Cardiac fibroblast (primary cell): ENCODE results near the gene STARD9.

Experiments used
- DNase-seq, 2 donors: peaks; one replicate each; pipeline versions ENCODE4 v3.0.0 to v3.0.0-alpha.2; 2010; ENCODE audit warnings: low read depth in 2 of 2
- H3K4me3 ChIP-seq, 2 donors: replicated peaks in 1 of 2; 1 replicate in 1 of 2; 2 replicates in 1 of 2; pipeline ENCODE4 v1.5.1; 2011; ENCODE audit warnings: low read depth in 2 of 2, low read length in 2 of 2, mild to moderate bottlenecking in 2 of 2, moderate library complexity in 1 of 2
- TF ChIP-seq, protein P1 (sequence below): IDR thresholded peaks from one replicate; pipeline ENCODE4 v1.5.1; 2011; ENCODE audit warnings: low read depth, mild to moderate bottlenecking, low read length, inconsistent platforms

STARD9 gene

DNA sequence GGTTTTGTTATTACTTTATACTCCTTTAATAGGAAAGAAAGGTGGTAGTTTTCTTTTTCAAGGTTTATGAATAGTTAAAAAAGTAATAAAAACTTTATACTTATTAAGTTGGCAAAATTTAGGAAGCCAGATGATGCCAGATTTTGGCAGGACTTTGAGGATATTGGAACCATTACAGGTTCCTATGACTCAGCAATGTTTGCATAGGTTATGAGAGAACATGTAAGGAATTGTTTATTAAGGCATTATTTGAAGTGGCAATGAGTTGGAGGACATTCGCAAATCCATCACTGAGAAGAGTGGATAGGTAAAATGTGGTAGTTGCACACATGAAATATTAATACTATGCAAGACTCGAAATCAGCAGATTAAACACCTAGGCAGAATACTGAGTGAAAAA, 131.7 kb downstream of the STARD9 start:
- TF ChIP-seq, protein P1, sequence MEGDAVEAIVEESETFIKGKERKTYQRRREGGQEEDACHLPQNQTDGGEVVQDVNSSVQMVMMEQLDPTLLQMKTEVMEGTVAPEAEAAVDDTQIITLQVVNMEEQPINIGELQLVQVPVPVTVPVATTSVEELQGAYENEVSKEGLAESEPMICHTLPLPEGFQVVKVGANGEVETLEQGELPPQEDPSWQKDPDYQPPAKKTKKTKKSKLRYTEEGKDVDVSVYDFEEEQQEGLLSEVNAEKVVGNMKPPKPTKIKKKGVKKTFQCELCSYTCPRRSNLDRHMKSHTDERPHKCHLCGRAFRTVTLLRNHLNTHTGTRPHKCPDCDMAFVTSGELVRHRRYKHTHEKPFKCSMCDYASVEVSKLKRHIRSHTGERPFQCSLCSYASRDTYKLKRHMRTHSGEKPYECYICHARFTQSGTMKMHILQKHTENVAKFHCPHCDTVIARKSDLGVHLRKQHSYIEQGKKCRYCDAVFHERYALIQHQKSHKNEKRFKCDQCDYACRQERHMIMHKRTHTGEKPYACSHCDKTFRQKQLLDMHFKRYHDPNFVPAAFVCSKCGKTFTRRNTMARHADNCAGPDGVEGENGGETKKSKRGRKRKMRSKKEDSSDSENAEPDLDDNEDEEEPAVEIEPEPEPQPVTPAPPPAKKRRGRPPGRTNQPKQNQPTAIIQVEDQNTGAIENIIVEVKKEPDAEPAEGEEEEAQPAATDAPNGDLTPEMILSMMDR = no peak
- no peak overlapping the region for H3K4me3 ChIP-seq
- DNase-seq = peak; percentile 46 to 56

DNA sequence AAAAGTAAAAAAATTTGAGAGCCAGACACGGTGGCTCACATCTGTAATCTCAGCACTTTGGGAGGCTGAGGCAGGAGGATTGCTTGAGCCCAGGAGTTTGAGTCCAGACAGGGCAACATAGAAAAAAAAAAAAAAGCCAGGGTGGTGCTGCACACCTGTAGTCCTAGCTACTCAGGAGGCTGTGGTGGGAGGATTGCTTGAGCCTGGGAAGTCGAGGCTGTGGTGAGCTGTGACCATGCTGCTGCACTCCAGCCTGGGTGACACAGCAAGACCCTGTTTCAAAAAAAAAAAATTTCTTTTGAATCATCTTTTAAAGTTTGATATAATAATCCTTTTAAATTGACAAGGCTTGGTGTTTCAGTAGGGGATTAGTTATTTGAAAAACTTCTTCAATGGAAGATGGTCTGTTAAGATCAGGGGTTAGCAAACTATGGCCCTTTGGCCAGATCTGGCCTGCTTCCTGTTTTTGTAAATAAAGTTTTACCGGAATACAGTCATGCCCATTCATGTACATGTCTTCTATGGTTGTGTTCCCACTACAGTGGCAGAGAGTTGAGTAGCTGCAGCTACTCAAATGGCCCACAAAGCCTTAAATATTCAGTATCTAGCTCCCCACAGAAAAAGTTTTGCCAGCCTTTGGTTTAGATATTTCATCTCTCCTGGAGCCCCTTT, 132.6 kb downstream of the STARD9 start:
- DNase-seq = no peak

DNA sequence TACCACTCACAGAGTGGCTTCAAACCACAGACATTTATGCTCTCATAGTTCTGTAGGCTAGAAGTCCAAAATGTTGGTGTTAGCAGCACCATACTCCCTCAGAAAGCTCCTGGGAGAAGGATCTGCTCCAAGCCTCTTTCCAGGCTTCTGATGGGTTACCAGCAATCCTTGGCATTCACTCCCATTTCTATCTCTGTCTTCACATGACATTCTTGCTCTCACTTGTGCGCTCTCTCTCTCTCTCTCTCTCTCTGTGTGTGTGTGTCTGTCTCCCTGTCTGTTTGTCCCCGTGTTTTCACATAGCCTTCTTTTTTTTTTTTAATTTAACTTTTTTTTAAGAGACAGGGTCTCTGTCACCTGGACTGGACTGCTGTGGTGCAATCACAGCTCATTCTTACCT, 135.3 kb downstream of the STARD9 start:
- TF ChIP-seq, protein P1 = no peak
- DNase-seq = no peak
- no peak overlapping the region for H3K4me3 ChIP-seq

More for the DNA sequence above, 132.6 kb downstream of the STARD9 start:
- H3K4me3 ChIP-seq = no peak overlapping the region
- TF ChIP-seq, protein P1 = no peak

DNA sequence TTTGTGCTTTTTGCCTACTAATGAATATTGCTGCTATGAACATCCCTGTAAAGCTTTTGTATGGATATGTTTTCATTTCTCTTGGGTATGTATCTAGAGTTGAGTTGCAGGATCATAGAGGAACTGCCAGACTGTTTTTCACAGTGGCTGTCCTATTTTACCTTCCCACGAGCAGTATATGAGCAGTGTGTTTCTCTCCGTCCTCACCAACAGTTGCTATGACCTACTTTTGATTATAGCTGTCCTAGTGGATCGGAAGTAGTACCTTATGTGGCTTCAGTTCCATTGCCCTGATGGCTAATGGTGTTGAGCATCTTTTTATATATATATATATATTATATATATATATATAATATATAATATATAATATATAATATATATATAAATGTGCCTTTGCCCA, 136.3 kb downstream of the STARD9 start:
- DNase-seq = no peak
- TF ChIP-seq, protein P1 = no peak
- no peak overlapping the region for H3K4me3 ChIP-seq

DNA sequence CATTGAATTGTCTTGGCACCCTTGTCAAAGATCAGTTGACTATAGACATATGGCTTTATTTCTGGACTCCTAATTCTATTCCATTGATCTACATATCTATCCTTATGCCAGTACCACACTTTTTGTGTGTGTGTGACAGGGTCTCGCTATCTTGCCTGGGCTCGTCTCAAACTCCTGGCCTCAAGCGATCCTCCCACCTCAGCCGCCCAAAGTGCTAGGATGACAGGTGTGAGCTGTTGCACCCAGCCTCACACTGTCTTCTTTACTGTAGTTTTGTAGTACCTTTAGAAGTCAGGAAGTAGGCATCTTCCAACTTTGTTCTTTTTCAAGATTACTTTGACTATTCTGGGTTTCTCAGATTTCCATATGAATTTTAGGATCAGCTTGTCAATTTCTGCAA, 137.2 kb downstream of the STARD9 start:
- DNase-seq = no peak
- no peak overlapping the region for H3K4me3 ChIP-seq
- TF ChIP-seq, protein P1 = no peak

DNA sequence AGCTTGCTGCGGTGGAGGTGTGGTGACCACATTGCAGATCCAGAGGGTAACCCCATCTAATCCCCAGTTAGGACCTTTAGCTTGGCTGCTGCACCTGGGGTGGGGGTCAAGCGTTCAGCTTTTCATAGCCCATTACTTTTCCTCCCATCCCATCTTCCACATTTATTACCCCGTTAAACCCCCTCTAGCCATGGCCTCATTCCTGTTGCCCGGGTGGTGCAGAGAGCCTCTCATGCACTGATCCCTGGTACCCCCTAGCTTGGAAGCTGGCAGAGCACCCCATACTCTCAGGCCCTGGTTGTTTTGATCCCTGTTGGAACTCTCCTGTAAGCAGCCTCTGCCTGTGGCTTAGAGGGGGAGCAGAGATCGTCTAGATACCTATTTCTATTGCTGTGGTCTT, 140.7 kb downstream of the STARD9 start:
- no peak overlapping the region for H3K4me3 ChIP-seq
- TF ChIP-seq, protein P1 = no peak
- no peak for DNase-seq

DNA sequence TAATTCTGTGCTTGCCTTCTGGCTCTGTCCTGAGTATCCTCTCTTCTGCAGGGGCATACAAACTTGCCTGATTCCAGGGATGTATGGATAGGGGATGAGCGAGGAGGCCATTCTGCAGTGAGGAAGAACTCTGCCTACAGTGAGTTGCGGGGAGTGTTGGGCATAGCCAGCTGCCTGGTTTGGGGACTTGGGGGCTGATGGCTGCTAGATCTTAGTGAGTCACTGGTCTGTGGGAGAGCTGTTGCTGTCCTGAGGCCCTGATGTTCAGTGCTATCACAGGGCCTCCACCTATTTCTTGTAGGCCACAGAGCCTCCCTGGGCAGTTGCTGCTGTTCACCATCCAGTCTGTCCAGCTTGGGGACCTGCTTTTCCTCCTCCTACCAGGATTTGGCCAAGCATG, 141.2 kb downstream of the STARD9 start:
- H3K4me3 ChIP-seq = no peak overlapping the region
- TF ChIP-seq, protein P1 = no peak
- DNase-seq = peak in 1 of 2 donors; percentile 17
